Rectal smooth muscle tissue (tissue), 1 donor: ENCODE data around the gene ZP1.

Source experiments
- H3K27ac ChIP-seq: one replicate; pipeline ENCODE4 v1.7.0; 2013; ENCODE audit warnings: low read depth, low read length, inconsistent platforms
- H3K27me3 ChIP-seq: one replicate; pipeline ENCODE4 v1.7.0; 2013; ENCODE audit warnings: low read length; ENCODE audit not compliant: control insufficient read depth, insufficient read depth
- H3K36me3 ChIP-seq: one replicate; pipeline ENCODE4 v1.7.0; 2013; ENCODE audit warnings: low read length; ENCODE audit not compliant: control insufficient read depth, insufficient read depth
- H3K4me1 ChIP-seq: one replicate; pipeline ENCODE4 v1.7.0; 2013; ENCODE audit warnings: low read length; ENCODE audit not compliant: control insufficient read depth, insufficient read depth
- H3K4me3 ChIP-seq: one replicate; pipeline ENCODE4 v1.7.0; 2013; ENCODE audit warnings: low read length
- H3K9ac ChIP-seq: one replicate; pipeline ENCODE4 v1.7.0; 2013; ENCODE audit warnings: low read length

Gene ZP1

DNA sequence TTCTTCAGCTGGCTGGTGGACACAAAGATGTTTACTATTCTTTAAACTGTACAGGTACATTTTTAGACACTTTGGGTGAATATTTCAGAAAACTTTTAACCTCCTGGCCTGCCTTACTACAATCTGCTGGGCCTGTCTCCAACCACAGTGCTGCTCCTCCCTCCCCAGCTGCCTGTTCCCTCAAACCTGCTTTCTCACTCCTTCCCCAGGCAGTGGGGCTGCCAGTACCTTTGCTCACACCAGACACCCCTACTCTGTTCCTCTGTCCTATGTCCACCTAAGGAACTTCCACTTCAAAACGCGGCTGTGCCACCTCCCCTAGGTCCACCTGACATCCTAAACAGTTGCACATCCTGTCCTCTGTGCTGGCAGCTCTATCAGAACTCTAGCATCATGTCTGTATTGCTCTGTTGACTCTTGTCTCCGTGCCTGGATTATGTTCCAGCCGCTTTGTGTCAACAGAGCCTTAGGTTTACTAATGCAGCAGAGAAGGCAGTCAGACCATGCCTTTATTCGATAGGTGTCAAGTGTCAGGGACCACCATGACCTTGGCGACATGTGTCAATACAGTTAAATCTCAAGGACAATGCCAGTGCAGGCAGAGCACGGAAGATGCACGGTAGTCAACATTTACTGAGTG lies 13.4 kb downstream of the ZP1 start:
- Histone ChIP-seq H3K36me3 (peaks cover 6% of the 10 kb centered on the region), H3K4me3 (no peak overlapping the region), H3K4me1 (no peaks in the 10 kb centered on the region), H3K9ac (no peak overlapping the region), H3K27ac (no peak overlapping the region), H3K27me3 (no peaks in the 10 kb centered on the region)

DNA sequence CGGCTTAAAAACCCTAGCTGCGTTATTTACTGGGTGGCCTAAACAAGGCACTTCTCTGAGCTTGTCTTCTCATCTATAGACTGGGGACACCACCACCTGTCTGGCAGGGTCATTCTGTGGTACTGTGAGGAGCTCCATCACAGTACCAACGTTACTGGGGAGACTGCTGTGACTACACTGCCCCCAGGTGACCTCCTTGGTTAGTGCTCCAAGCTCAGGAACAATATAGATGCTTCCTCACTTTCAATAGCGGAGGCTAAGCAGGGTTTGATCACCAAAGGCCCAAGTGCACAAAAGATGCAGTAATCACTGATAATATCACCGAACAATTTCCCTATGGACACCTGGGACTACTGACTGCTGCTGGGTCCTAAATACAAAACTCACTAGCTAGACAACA lies 20.2 kb downstream of the ZP1 start:
- no peaks in the 10 kb centered on the region for H3K27me3 ChIP-seq
- H3K9ac ChIP-seq, result no peak overlapping the region
- H3K27ac ChIP-seq, result no peak overlapping the region
- H3K4me1 ChIP-seq, result no peaks in the 10 kb centered on the region
- H3K36me3 ChIP-seq, result peaks cover 3% of the 10 kb centered on the region
- no peak overlapping the region for H3K4me3 ChIP-seq

- H3K36me3 ChIP-seq, result peaks cover 3% of the 10 kb centered on the region
Observed at GRCh38 chr11:60889869-60890311, 22.5 kb downstream of the ZP1 start.

DNA sequence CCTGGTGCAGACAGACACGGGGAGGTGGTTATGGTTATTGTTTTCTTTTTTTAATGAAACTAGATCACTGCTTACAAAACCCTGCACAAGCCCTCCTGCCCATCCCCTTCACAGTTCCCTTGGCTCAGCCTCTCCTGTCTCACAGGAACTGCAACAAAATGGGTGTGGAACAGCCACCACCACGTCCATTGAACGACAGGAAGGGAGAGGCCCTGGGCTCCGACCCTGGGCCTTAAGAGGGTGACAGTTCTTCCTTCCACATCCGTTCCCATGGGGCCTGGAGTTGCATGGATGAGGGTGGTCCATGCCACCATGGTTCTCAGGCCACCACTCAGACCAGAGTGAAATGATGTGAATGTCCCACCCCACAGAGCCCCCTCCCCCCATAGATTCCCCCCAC lies 23.4 kb downstream of the ZP1 start:
- H3K9ac ChIP-seq, result no peak overlapping the region
- no peaks in the 10 kb centered on the region for H3K4me1 ChIP-seq
- peaks cover 3% of the 10 kb centered on the region for H3K36me3 ChIP-seq
- H3K27me3 ChIP-seq, result no peaks in the 10 kb centered on the region
- H3K27ac ChIP-seq, result no peak overlapping the region
- H3K4me3 ChIP-seq, result no peak overlapping the region

More at GRCh38 chr11:60889869-60890311, 22.5 kb downstream of the ZP1 start:
- no peak overlapping the region for H3K27ac ChIP-seq
- H3K4me1 ChIP-seq, result no peaks in the 10 kb centered on the region
- no peaks in the 10 kb centered on the region for H3K27me3 ChIP-seq
- H3K9ac ChIP-seq, result no peak overlapping the region
- H3K4me3 ChIP-seq, result no peak overlapping the region

GRCh38 chr11:60891103-60891741 lies 23.9 kb downstream of the ZP1 start:
- peaks cover 4% of the 10 kb centered on the region for H3K36me3 ChIP-seq
- H3K27ac ChIP-seq, result no peak overlapping the region
- no peaks in the 10 kb centered on the region for H3K27me3 ChIP-seq
- no peak overlapping the region for H3K9ac ChIP-seq
- H3K4me1 ChIP-seq, result no peaks in the 10 kb centered on the region
- H3K4me3 ChIP-seq, result no peak overlapping the region

DNA sequence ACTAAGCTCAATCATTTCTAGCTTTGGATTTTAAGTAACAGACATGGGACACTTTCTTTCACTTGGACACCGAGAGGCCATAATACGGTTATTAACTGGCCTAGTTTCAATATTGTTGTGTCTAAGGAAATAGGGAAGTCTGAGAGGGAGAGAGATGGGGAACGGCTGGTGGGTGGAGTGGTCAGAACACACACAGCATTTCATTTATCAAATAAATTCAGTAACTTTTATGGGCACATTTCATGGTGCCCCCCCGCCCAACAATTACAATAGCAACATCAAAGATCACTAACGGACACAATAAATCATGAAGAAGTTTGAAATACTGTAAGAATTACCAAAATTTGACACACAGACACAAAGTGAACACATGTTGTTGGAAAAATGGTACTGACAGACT lies 28.3 kb downstream of the ZP1 start:
- peaks cover 39% of the 10 kb centered on the region for H3K36me3 ChIP-seq
- H3K9ac ChIP-seq, result no peak overlapping the region
- no peak overlapping the region for H3K4me3 ChIP-seq
- no peaks in the 10 kb centered on the region for H3K4me1 ChIP-seq
- no peak overlapping the region for H3K27ac ChIP-seq
- no peaks in the 10 kb centered on the region for H3K27me3 ChIP-seq

- no peak overlapping the region for H3K9ac ChIP-seq
- H3K36me3 ChIP-seq, result peaks cover 50% of the 10 kb centered on the region
- H3K27ac ChIP-seq, result no peak overlapping the region
- no peak overlapping the region for H3K4me3 ChIP-seq
- no peaks in the 10 kb centered on the region for H3K4me1 ChIP-seq
- H3K27me3 ChIP-seq, result no peaks in the 10 kb centered on the region
Observed at GRCh38 chr11:60897496-60897895, 30.2 kb downstream of the ZP1 start.

DNA sequence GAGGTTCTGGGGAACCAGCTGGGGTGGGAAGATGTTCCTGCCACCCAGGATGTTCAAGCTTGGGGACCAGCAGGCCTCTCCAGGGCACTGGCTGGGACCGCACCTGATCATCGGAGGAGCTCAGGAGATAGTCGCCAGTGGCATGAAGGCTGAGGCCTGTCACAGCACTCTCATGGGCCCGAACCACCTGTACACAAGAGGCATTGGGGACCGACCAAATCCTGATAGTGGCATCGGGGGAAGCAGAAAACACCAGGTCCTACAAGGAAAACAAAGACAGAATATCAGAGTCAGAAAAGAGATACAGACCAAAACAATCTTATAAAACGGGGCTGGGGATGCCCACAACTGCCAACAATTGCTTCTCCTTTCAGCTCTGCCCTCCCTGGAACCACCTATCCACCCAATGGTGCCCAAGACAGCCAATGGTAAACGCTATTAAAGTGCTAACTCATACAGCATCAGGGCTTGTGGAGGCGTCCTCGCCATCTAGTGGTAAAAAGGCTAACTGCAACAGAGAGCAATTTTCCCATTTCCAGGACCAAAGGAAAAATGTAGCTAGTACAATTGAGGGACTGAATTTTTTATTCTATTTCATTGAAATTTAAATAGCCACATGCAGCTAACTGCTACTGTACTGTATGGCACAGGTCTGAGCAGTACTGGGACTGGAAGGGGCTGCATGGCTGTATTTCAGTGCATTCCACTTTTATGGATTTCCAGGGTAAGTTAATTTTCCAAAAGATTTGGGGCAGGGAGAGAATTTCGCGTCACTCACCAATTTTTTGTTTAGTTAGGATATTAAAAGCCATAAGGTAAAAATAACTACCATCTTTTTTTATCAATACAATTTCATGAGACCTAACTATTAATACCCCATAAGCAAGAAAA lies 31.9 kb downstream of the ZP1 start:
- no peak overlapping the region for H3K4me3 ChIP-seq
- H3K27ac ChIP-seq, result no peak overlapping the region
- no peaks in the 10 kb centered on the region for H3K27me3 ChIP-seq
- no peak overlapping the region for H3K9ac ChIP-seq
- peaks cover 50% of the 10 kb centered on the region for H3K36me3 ChIP-seq
- no peaks in the 10 kb centered on the region for H3K4me1 ChIP-seq

GRCh38 chr11:60899977-60900376 lies 32.6 kb downstream of the ZP1 start:
- Histone ChIP-seq H3K9ac (no peak overlapping the region), H3K27ac (no peak overlapping the region), H3K4me1 (peaks cover under 1% of the 10 kb centered on the region), H3K27me3 (no peaks in the 10 kb centered on the region), H3K4me3 (no peak overlapping the region), H3K36me3 (peaks cover 50% of the 10 kb centered on the region)

DNA sequence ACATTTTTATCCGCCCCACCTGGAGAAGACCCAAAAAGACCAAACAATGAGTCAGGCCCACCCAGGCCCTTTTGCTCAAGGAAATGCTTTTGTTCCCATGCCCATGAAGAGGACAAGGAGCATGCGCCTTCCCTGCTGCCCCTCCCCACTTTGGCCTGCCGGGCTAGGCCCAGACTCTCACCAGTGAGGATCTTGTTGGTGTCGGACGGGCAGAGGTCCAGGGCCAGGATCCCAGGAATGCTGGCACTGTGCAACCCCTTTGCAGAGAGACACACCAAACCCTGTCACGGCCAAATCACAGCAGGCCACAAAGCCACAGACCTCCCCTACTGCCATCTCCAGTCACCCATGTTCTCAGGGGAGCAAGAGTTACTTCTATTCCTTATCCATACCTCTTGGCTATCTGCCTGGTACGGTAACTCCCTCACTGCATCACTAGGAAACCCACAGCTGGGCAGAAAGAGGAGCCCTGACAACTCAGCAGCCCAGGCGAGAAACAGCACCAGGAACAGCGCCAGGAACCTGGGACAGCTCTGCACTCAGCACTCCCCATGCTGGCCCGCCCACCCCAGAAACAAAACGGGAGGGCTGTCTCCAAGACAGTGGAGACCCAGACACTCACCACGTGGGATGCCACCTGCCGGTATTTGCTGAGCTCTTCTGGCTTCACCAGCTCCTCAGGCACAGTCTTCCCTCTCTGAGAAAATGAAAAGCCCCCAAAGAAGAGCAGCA lies 33.5 kb downstream of the ZP1 start:
- Histone ChIP-seq H3K9ac (no peak overlapping the region), H3K36me3 (peaks cover 50% of the 10 kb centered on the region), H3K27me3 (no peaks in the 10 kb centered on the region), H3K4me1 (peaks cover 8% of the 10 kb centered on the region), H3K27ac (no peak overlapping the region), H3K4me3 (no peak overlapping the region)

DNA sequence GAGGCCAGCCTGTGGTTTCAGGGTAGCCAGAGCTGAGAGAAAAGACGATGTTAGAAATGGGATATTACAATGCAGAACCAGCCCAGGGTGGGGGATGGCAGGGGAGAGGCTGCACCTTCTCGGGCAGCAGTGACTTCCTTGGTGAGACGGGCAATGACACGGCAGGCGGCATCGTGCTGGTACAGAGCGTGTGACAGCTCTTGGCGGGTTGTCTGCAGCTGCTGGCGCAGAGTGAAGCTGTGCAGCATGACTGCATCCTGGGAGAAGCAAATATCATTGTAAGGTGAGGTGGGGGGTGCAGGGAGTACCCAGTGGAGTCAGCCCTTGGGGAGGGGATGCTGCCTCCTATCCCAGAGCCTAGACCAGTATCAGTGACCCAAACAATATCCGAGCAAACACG lies 35.3 kb downstream of the ZP1 start:
- H3K27ac ChIP-seq, result no peak overlapping the region
- H3K9ac ChIP-seq, result no peak overlapping the region
- peaks cover 8% of the 10 kb centered on the region for H3K4me1 ChIP-seq
- H3K36me3 ChIP-seq, result peaks cover 37% of the 10 kb centered on the region
- no peak overlapping the region for H3K4me3 ChIP-seq
- no peaks in the 10 kb centered on the region for H3K27me3 ChIP-seq

- H3K9ac ChIP-seq, result no peak overlapping the region
- no peaks in the 10 kb centered on the region for H3K27me3 ChIP-seq
- peaks cover 20% of the 10 kb centered on the region for H3K36me3 ChIP-seq
- no peak overlapping the region for H3K27ac ChIP-seq
- H3K4me1 ChIP-seq, result peaks cover 8% of the 10 kb centered on the region
- H3K4me3 ChIP-seq, result peak overlapping the region; percentile 77
Observed at GRCh38 chr11:60905047-60905446, 37.7 kb downstream of the ZP1 start.
